ENCODE measurements around the gene LRRC7.

LRRC7 gene

GRCh38 chr1:70061231-70061630, 493.5 kb downstream of the LRRC7 start:
- H3K23ac ChIP-seq (ENCODE audit: low read depth, low read length, poor library complexity): no peak overlapping the region
- H3K4me3 ChIP-seq (ENCODE audit: low read length in 2 of 2): no peak overlapping the region
- H4K8ac ChIP-seq (ENCODE audit: low read depth, low read length): no peak overlapping the region
- no peak overlapping the region for H3K18ac ChIP-seq (ENCODE audit: low read length)
- H2BK5ac ChIP-seq (ENCODE audit: low read length): no peak overlapping the region
- no peak overlapping the region for H3K4me2 ChIP-seq (ENCODE audit: insufficient read depth, low read length, poor library complexity, severe bottlenecking)
- H2AK5ac ChIP-seq (ENCODE audit: low read depth, low read length): no peak overlapping the region
- no peak overlapping the region for H3K4ac ChIP-seq (ENCODE audit: low read length)
- H3K27ac ChIP-seq (replicated peaks; ENCODE audit: low read length): no peak overlapping the region
- no peaks in the 10 kb centered on the region for H3K27me3 ChIP-seq (ENCODE audit: control insufficient read depth in 3 of 3, insufficient read depth in 3 of 3, low read depth in 1 of 3, low read length in 3 of 3)
- H3K9ac ChIP-seq (ENCODE audit: low read depth, low read length, poor library complexity): no peak overlapping the region
- H2BK15ac ChIP-seq (ENCODE audit: low read length): no peak overlapping the region
- H3K9me3 ChIP-seq (replicated peaks in 1 of 2; ENCODE audit: control insufficient read depth in 2 of 2, insufficient read depth in 1 of 2, low read depth in 1 of 2, low read length in 2 of 2): no peaks in the 10 kb centered on the region
- no peak overlapping the region for H2BK120ac ChIP-seq (ENCODE audit: low read depth, low read length)
- peaks cover 0 to 2% of the 10 kb centered on the region in 2 donors for H3K4me1 ChIP-seq (ENCODE audit: control insufficient read depth in 2 of 2, insufficient read depth in 1 of 2, low read depth in 1 of 2, low read length in 2 of 2)
- H3K14ac ChIP-seq (ENCODE audit: low read length): no peak overlapping the region
- H4K91ac ChIP-seq (ENCODE audit: low read depth, low read length, poor library complexity): no peak overlapping the region
- no peaks in the 10 kb centered on the region for H3K79me1 ChIP-seq (ENCODE audit: low read depth, low read length)
- no peak overlapping the region for H2AFZ ChIP-seq (ENCODE audit: low read length)
- no peak for DNase-seq (ENCODE audit: low spot score)
- no peak overlapping the region for H2BK12ac ChIP-seq (ENCODE audit: low read length)
- no peaks in the 10 kb centered on the region for H3K36me3 ChIP-seq (replicated peaks in 1 of 2; ENCODE audit: control insufficient read depth in 2 of 2, insufficient read depth in 2 of 2, low read length in 2 of 2)

GRCh38 chr1:70063861-70064260, 496.1 kb downstream of the LRRC7 start:
- Histone ChIP-seq H3K9me3 (replicated peaks in 1 of 2; ENCODE audit: control insufficient read depth in 2 of 2, insufficient read depth in 1 of 2, low read depth in 1 of 2, low read length in 2 of 2) (no peaks in the 10 kb centered on the region), H2BK5ac (ENCODE audit: low read length) (no peak overlapping the region), H3K4me2 (ENCODE audit: insufficient read depth, low read length, poor library complexity, severe bottlenecking) (no peak overlapping the region), H3K27ac (replicated peaks; ENCODE audit: low read length) (no peak overlapping the region), H2BK15ac (ENCODE audit: low read length) (no peak overlapping the region), H3K4ac (ENCODE audit: low read length) (no peak overlapping the region), H3K4me1 (ENCODE audit: control insufficient read depth in 2 of 2, insufficient read depth in 1 of 2, low read depth in 1 of 2, low read length in 2 of 2) (peaks cover 0 to 2% of the 10 kb centered on the region in 2 donors), H3K27me3 (ENCODE audit: control insufficient read depth in 3 of 3, insufficient read depth in 3 of 3, low read depth in 1 of 3, low read length in 3 of 3) (no peaks in the 10 kb centered on the region), H3K9ac (ENCODE audit: low read depth, low read length, poor library complexity) (no peak overlapping the region), H2BK120ac (ENCODE audit: low read depth, low read length) (no peak overlapping the region), H4K8ac (ENCODE audit: low read depth, low read length) (no peak overlapping the region), H2AFZ (ENCODE audit: low read length) (no peak overlapping the region), H2AK5ac (ENCODE audit: low read depth, low read length) (no peak overlapping the region), H3K14ac (ENCODE audit: low read length) (no peak overlapping the region), H4K91ac (ENCODE audit: low read depth, low read length, poor library complexity) (no peak overlapping the region), H3K79me1 (ENCODE audit: low read depth, low read length) (no peaks in the 10 kb centered on the region), H3K4me3 (ENCODE audit: low read length in 2 of 2) (no peak overlapping the region), H3K18ac (ENCODE audit: low read length) (no peak overlapping the region), H3K23ac (ENCODE audit: low read depth, low read length, poor library complexity) (no peak overlapping the region), H2BK12ac (ENCODE audit: low read length) (no peak overlapping the region), H3K36me3 (replicated peaks in 1 of 2; ENCODE audit: control insufficient read depth in 2 of 2, insufficient read depth in 2 of 2, low read length in 2 of 2) (no peaks in the 10 kb centered on the region)
- DNase-seq (ENCODE audit: low spot score): no peak

- no peak overlapping the region for H2BK12ac ChIP-seq (ENCODE audit: low read length)
- H3K4me2 ChIP-seq (ENCODE audit: insufficient read depth, low read length, poor library complexity, severe bottlenecking): no peak overlapping the region
- no peak overlapping the region for H3K18ac ChIP-seq (ENCODE audit: low read length)
- H3K4ac ChIP-seq (ENCODE audit: low read length): no peak overlapping the region
- no peak overlapping the region for H3K9ac ChIP-seq (ENCODE audit: low read depth, low read length, poor library complexity)
- no peak overlapping the region for H3K23ac ChIP-seq (ENCODE audit: low read depth, low read length, poor library complexity)
- no peak overlapping the region for H3K27ac ChIP-seq (replicated peaks; ENCODE audit: low read length)
- H4K91ac ChIP-seq (ENCODE audit: low read depth, low read length, poor library complexity): no peak overlapping the region
- no peak overlapping the region for H2AFZ ChIP-seq (ENCODE audit: low read length)
- H3K4me3 ChIP-seq (ENCODE audit: low read length in 2 of 2): no peak overlapping the region
- H2AK5ac ChIP-seq (ENCODE audit: low read depth, low read length): no peak overlapping the region
- WGBS, 2 donors (ENCODE audit: extremely low coverage in 2 of 2, insufficient read length in 2 of 2, insufficient replicate concordance in 1 of 2): no CpG with 5 or more reads among the region's 2 CpGs
- no peak overlapping the region for H3K14ac ChIP-seq (ENCODE audit: low read length)
- no peaks in the 10 kb centered on the region for H3K36me3 ChIP-seq (replicated peaks in 1 of 2; ENCODE audit: control insufficient read depth in 2 of 2, insufficient read depth in 2 of 2, low read length in 2 of 2)
- H2BK5ac ChIP-seq (ENCODE audit: low read length): no peak overlapping the region
- H3K4me1 ChIP-seq (ENCODE audit: control insufficient read depth in 2 of 2, insufficient read depth in 1 of 2, low read depth in 1 of 2, low read length in 2 of 2): peaks cover 2 to 3% of the 10 kb centered on the region in 2 donors
- no peaks in the 10 kb centered on the region for H3K9me3 ChIP-seq (replicated peaks in 1 of 2; ENCODE audit: control insufficient read depth in 2 of 2, insufficient read depth in 1 of 2, low read depth in 1 of 2, low read length in 2 of 2)
- H2BK15ac ChIP-seq (ENCODE audit: low read length): no peak overlapping the region
- no peaks in the 10 kb centered on the region for H3K27me3 ChIP-seq (ENCODE audit: control insufficient read depth in 3 of 3, insufficient read depth in 3 of 3, low read depth in 1 of 3, low read length in 3 of 3)
- H3K79me1 ChIP-seq (ENCODE audit: low read depth, low read length): no peaks in the 10 kb centered on the region
- H2BK120ac ChIP-seq (ENCODE audit: low read depth, low read length): no peak overlapping the region
- no peak overlapping the region for H4K8ac ChIP-seq (ENCODE audit: low read depth, low read length)
- no peak for DNase-seq (ENCODE audit: low spot score)
These were observed 499.0 kb downstream of the LRRC7 start for GRCh38 chr1:70066711-70067110.

- Histone ChIP-seq H3K9ac (ENCODE audit: low read depth, low read length, poor library complexity) (no peak overlapping the region), H3K4me2 (ENCODE audit: insufficient read depth, low read length, poor library complexity, severe bottlenecking) (no peak overlapping the region), H3K27ac (replicated peaks; ENCODE audit: low read length) (no peak overlapping the region), H3K9me3 (replicated peaks in 1 of 2; ENCODE audit: control insufficient read depth in 2 of 2, insufficient read depth in 1 of 2, low read depth in 1 of 2, low read length in 2 of 2) (no peaks in the 10 kb centered on the region), H3K4me3 (ENCODE audit: low read length in 2 of 2) (no peak overlapping the region), H4K91ac (ENCODE audit: low read depth, low read length, poor library complexity) (no peak overlapping the region), H2BK12ac (ENCODE audit: low read length) (no peak overlapping the region), H2BK5ac (ENCODE audit: low read length) (no peak overlapping the region), H3K4ac (ENCODE audit: low read length) (no peak overlapping the region), H3K27me3 (ENCODE audit: control insufficient read depth in 3 of 3, insufficient read depth in 3 of 3, low read depth in 1 of 3, low read length in 3 of 3) (no peaks in the 10 kb centered on the region), H3K23ac (ENCODE audit: low read depth, low read length, poor library complexity) (no peak overlapping the region), H3K4me1 (ENCODE audit: control insufficient read depth in 2 of 2, insufficient read depth in 1 of 2, low read depth in 1 of 2, low read length in 2 of 2) (peaks cover 3 to 4% of the 10 kb centered on the region in 2 donors), H2AFZ (ENCODE audit: low read length) (no peak overlapping the region), H4K8ac (ENCODE audit: low read depth, low read length) (no peak overlapping the region), H2AK5ac (ENCODE audit: low read depth, low read length) (no peak overlapping the region), H3K14ac (ENCODE audit: low read length) (no peak overlapping the region), H3K79me1 (ENCODE audit: low read depth, low read length) (no peaks in the 10 kb centered on the region), H2BK15ac (ENCODE audit: low read length) (no peak overlapping the region), H3K36me3 (replicated peaks in 1 of 2; ENCODE audit: control insufficient read depth in 2 of 2, insufficient read depth in 2 of 2, low read length in 2 of 2) (no peaks in the 10 kb centered on the region), H2BK120ac (ENCODE audit: low read depth, low read length) (no peak overlapping the region), H3K18ac (ENCODE audit: low read length) (no peak overlapping the region)
- no peak for DNase-seq (ENCODE audit: low spot score)
- WGBS, 2 donors (ENCODE audit: extremely low coverage in 2 of 2, insufficient read length in 2 of 2, insufficient replicate concordance in 1 of 2): no CpG with 5 or more reads among the region's 4 CpGs
These were observed 503.9 kb downstream of the LRRC7 start for GRCh38 chr1:70071601-70072000.

Measured in neuronal stem cell (in vitro differentiated cells).